Hematopoietic multipotent progenitor cell treated with erythropoietin and hydrocortisone succinate and interleukin-3 and kit ligand, for 15 days (in vitro differentiated cells): ENCODE data around the gene C1QTNF5.

Experiments used
- DNase-seq: peaks from one replicate; pipeline ENCODE4 v3.0.0-alpha.2; 2015; ENCODE audit warnings: low spot score

C1QTNF5 gene

GRCh38 chr11:119295178-119295577 lies 45.5 kb downstream of the C1QTNF5 start:
- no peak for DNase-seq

GRCh38 chr11:119293461-119293860 lies 47.2 kb downstream of the C1QTNF5 start:
- no peak for DNase-seq

- DNase-seq, result no peak
These were observed 49.7 kb downstream of the C1QTNF5 start for GRCh38 chr11:119290894-119291497.
